GM18858 (cell line): Measurements from ENCODE around the gene MLH3.

Experiments used
- ATAC-seq: cut with Tn5 transposase; IDR thresholded peaks from one replicate; pipeline ENCODE4 v1.9.1; 2021; ENCODE audit not compliant: unreplicated experiment

MLH3 gene

GRCh38 chr14:74973003-74973653 lies 78.1 kb downstream of the MLH3 start:
- ATAC-seq = no peak

- no peak for ATAC-seq
Measured at GRCh38 chr14:74968811-74969210, 82.5 kb downstream of the MLH3 start.

DNA sequence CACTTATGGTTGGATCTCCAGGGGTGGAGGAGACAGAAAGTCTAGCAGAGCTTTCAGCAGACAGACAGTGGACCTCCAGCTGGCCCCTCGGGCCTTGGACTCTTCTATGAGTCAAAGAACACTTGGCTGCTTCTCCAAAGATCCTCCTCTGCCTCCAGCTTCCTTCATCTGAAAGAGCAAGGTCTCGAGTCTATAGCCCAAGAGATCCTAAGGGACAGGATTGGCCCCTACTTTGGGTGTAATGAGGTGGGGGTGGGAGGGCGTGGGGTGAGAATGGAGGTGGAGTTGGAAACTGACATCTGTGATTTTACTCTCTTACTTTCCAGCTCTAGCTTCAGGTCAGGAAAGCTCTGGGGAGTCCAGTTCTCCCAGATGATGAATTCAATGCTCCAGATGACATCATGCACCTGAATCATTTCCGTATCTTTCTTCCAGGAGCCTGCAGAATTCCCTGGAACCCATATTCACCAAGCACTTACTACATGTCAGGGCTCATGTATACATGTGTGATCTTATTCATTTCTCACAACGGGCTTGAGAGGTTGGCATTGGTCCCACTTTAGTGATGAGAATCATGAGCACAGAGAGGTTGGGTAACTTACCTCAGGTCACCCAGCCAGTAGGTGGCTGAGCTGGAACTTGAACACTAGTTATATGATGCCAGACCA lies 85.6 kb downstream of the MLH3 start:
- ATAC-seq = no peak

- ATAC-seq = no peak
Measured at GRCh38 chr14:74964787-74965485, 86.3 kb downstream of the MLH3 start.
